ENCODE measurements around the gene TKT. TPM values are rescaled to one million over a fixed set of nuclear protein-coding genes. Genes with fewer than 3 reads are reported as not detected.
A peak's percentile ranks its signal among the peaks of the same experiment; 100 is the strongest.

The TKT gene
- total RNA-seq, 4 donors from 2014 or later = 97.3 to 338 (median 167) TPM

GRCh38 chr3:53195066-53195450 lies 60.8 kb downstream of the TKT start:
- Histone ChIP-seq H3K9me3 (no peaks in the 10 kb centered on the region), H3K36me3 (peaks cover 0 to 15% (median 5%) of the 10 kb centered on the region in 4 donors), H3K27me3 (no peaks in the 10 kb centered on the region), H3K27ac (no peak overlapping the region), H3K4me1 (peaks cover 0 to 19% (median 7%) of the 10 kb centered on the region in 4 donors), H3K4me3 (no peak overlapping the region)
- 67 to 74% methylated on average over 2 to 9 of the region's 10 CpGs for WGBS, 2 donors (ENCODE audit: low coverage in 1 of 2)
- TF ChIP-seq POLR2A (IDR thresholded peaks at IDR 0.05) (no peak), POLR2AphosphoS5 (IDR thresholded peaks at IDR 0.05) (no peak), EP300 (IDR thresholded peaks at IDR 0.05; ENCODE audit: low read depth) (no peak), CTCF (IDR thresholded peaks at IDR 0.05) (no peak)
- in situ Hi-C loops (cut with MboI; ENCODE audit: low pct_ligation_motif_present in 1 of 4, low pct_unique_long_range_greater_than_20kb in 1 of 4, low sequenced_read_pairs in 3 of 4) (loop anchor here in 3 of 4 donors (5.0 to 10.0 kb wide), 2 partner anchors 80 to 83 kb away; no protein-coding TSS in a partner anchor), intact Hi-C loops (cut with DNase I; ENCODE audit: low total_unique reads) (loop anchor here (2.0 to 5.0 kb wide), 2 partner anchors 63 to 80 kb away; partner anchors contain the start of gene RFT1)
- DNase-seq = no peak

- in situ Hi-C loops (cut with MboI; ENCODE audit: low pct_ligation_motif_present in 1 of 4, low pct_unique_long_range_greater_than_20kb in 1 of 4, low sequenced_read_pairs in 3 of 4) (loop anchor here (5.0 to 10.0 kb wide), 3 partner anchors 77 to 82 kb away; no protein-coding TSS in a partner anchor), intact Hi-C loops (cut with DNase I; ENCODE audit: low total_unique reads) (loop anchor here (2.0 to 5.0 kb wide), 2 partner anchors 62 to 80 kb away; partner anchors contain the start of gene RFT1)
- Histone ChIP-seq H3K9me3 (no peaks in the 10 kb centered on the region), H3K4me3 (no peak overlapping the region), H3K4me1 (peaks cover 0 to 19% (median 7%) of the 10 kb centered on the region in 4 donors), H3K27ac (peak overlapping the region in 1 of 4 donors; percentile 53), H3K27me3 (no peaks in the 10 kb centered on the region), H3K36me3 (peaks cover 0 to 22% (median 8%) of the 10 kb centered on the region in 4 donors)
- DNase-seq = no peak
- TF ChIP-seq POLR2A (IDR thresholded peaks at IDR 0.05) (no peak), EP300 (IDR thresholded peaks at IDR 0.05; ENCODE audit: low read depth) (no peak), POLR2AphosphoS5 (IDR thresholded peaks at IDR 0.05) (no peak), CTCF (IDR thresholded peaks at IDR 0.05) (no peak)
- WGBS, 2 donors (ENCODE audit: low coverage in 1 of 2) = 70% methylated on average over 13 of the region's 14 CpGs; no CpG with 5 or more reads in 1 of the 2 donors
Measured at GRCh38 chr3:53194210-53195065, 61.4 kb downstream of the TKT start.

GRCh38 chr3:53193466-53194209 lies 62.2 kb downstream of the TKT start:
- Histone ChIP-seq H3K4me3 (no peak overlapping the region), H3K9me3 (no peaks in the 10 kb centered on the region), H3K27me3 (no peaks in the 10 kb centered on the region), H3K27ac (peak overlapping the region in 1 of 4 donors; percentile 53), H3K36me3 (peaks cover 0 to 28% (median 10%) of the 10 kb centered on the region in 4 donors), H3K4me1 (peaks cover 0 to 19% (median 7%) of the 10 kb centered on the region in 4 donors)
- DNase-seq = no peak
- WGBS, 2 donors (ENCODE audit: low coverage in 1 of 2) = 68 to 76% methylated on average over 3 to 11 of the region's 11 CpGs
- intact Hi-C loops (cut with DNase I; ENCODE audit: low total_unique reads) = loop anchor here (2.0 kb wide), 1 partner anchor 79 kb away; no protein-coding TSS in a partner anchor
- in situ Hi-C loops (cut with MboI; ENCODE audit: low pct_ligation_motif_present in 1 of 4, low pct_unique_long_range_greater_than_20kb in 1 of 4, low sequenced_read_pairs in 3 of 4) = loop anchor here in 2 of 4 donors (5.0 to 10.0 kb wide), 2 partner anchors 76 to 79 kb away; no protein-coding TSS in a partner anchor
- TF ChIP-seq CTCF (IDR thresholded peaks at IDR 0.05) (no peak), POLR2A (IDR thresholded peaks at IDR 0.05) (no peak), POLR2AphosphoS5 (IDR thresholded peaks at IDR 0.05) (no peak), EP300 (IDR thresholded peaks at IDR 0.05; ENCODE audit: low read depth) (no peak)

Data from transverse colon (tissue), 4 donors.